ENCODE data around the gene DMP1. TPM values are rescaled to one million over a fixed set of nuclear protein-coding genes. Genes with fewer than 3 reads are reported as not detected.

Gene DMP1
- total RNA-seq, 4 donors from 2014 or later = not detected

DNA sequence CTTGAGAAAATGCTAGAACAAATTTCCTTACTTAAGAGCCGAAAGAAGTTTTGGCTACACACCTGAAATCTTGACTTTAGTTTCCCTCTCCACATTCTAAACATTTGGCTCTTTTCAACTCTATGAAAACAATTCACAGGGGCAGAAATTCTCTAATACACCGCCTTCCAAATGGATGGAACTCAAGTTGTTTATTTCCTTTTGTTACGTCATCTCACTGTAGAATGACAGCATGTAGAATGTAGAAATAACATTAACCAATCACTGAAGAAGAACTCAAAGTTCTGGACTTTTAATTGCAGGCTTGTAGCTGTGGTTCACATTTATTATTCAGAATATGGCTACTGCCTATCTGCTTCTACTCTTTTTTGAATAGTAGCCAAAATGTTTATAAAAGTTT is 1.9 kb downstream of the DMP1 start:
- Histone ChIP-seq H3K36me3 (no peaks in the 10 kb centered on the region), H3K4me1 (no peaks in the 10 kb centered on the region), H3K27me3 (no peaks in the 10 kb centered on the region), H3K27ac (replicated peaks in 1 of 4) (no peak overlapping the region), H3K4me3 (no peak overlapping the region), H3K9me3 (no peaks in the 10 kb centered on the region)
- TF ChIP-seq POLR2A (IDR thresholded peaks at IDR 0.05; ENCODE audit: low read depth) (no peak), EP300 (IDR thresholded peaks at IDR 0.05) (no peak), POLR2AphosphoS5 (IDR thresholded peaks at IDR 0.05) (no peak)
- TF ChIP-seq, protein P1, sequence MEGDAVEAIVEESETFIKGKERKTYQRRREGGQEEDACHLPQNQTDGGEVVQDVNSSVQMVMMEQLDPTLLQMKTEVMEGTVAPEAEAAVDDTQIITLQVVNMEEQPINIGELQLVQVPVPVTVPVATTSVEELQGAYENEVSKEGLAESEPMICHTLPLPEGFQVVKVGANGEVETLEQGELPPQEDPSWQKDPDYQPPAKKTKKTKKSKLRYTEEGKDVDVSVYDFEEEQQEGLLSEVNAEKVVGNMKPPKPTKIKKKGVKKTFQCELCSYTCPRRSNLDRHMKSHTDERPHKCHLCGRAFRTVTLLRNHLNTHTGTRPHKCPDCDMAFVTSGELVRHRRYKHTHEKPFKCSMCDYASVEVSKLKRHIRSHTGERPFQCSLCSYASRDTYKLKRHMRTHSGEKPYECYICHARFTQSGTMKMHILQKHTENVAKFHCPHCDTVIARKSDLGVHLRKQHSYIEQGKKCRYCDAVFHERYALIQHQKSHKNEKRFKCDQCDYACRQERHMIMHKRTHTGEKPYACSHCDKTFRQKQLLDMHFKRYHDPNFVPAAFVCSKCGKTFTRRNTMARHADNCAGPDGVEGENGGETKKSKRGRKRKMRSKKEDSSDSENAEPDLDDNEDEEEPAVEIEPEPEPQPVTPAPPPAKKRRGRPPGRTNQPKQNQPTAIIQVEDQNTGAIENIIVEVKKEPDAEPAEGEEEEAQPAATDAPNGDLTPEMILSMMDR (IDR thresholded peaks at IDR 0.05) = no peak
- DNase-seq (ENCODE audit: extremely low spot score) = no peak
- intact Hi-C loops (cut with DNase I) = no loop called here
- 66% methylated on average over 3 of the region's 3 CpGs for WGBS

DNA sequence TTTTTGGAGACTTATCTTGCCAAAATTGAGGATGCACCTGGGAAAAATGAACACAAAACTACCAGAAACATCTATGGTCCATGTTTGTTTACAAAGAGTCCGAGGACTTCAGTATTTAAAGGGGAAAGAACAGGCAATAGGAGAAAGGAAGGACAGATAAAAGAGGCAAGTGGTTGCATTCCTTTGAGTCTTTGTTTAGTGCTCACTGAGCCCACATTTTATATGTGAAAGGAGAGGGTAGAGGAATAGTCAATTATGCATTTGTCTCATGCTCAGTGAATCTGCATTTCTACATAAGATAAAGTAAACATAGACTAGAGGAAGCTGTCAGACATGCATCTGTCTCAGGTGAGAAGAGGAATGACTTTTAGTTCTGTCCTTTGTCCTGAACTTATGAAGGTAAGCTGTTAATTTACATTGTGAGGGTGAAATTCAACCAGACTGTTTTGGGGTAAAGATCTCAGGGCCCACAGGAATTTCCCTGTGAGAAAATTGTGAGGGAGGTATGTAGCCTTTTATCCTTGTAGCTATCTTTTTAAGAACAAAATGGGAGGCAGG is 4.5 kb downstream of the DMP1 start:
- TF ChIP-seq POLR2AphosphoS5 (IDR thresholded peaks at IDR 0.05) (no peak), POLR2A (IDR thresholded peaks at IDR 0.05; ENCODE audit: low read depth) (no peak), EP300 (IDR thresholded peaks at IDR 0.05) (no peak)
- TF ChIP-seq, protein P1 (IDR thresholded peaks at IDR 0.05) = no peak
- intact Hi-C loops (cut with DNase I) = no loop called here
- Histone ChIP-seq H3K36me3 (no peaks in the 10 kb centered on the region), H3K4me1 (peaks cover 4 to 12% (median 5%) of the 10 kb centered on the region in 4 donors), H3K27me3 (no peaks in the 10 kb centered on the region), H3K9me3 (no peaks in the 10 kb centered on the region), H3K27ac (replicated peaks in 1 of 4) (no peak overlapping the region), H3K4me3 (no peak overlapping the region)
- no peak for DNase-seq (ENCODE audit: extremely low spot score)
- WGBS = 60% methylated on average over 1 of the region's 1 CpG

DNA sequence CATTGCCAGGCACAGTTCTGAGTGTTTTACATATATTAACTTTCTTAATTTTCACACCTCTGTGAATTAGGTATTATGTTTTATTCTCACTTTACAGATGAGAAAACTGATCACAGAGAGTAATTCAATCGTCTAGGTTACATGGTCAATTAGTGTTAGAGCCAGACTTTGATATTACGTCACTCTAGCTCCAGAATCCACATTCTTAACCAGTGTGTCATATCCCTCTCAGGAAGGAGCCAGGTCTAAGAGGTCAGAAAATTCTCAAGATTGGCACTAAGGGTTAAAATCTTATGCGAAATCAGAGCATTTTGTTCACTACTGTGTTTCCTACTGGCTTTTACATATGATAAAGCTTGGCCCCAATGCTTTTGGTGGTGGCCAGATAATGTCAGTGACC is 7.4 kb downstream of the DMP1 start:
- no peak overlapping the region for H3K4me3 ChIP-seq
- H3K4me1 ChIP-seq = peaks cover 4 to 16% (median 9%) of the 10 kb centered on the region in 4 donors
- 75% methylated on average over 3 of the region's 3 CpGs for WGBS
- H3K27ac ChIP-seq (replicated peaks in 1 of 4) = no peak overlapping the region
- intact Hi-C loops (cut with DNase I) = no loop called here
- H3K9me3 ChIP-seq = no peaks in the 10 kb centered on the region
- no peak for DNase-seq (ENCODE audit: extremely low spot score)
- TF ChIP-seq EP300 (IDR thresholded peaks at IDR 0.05) (no peak), POLR2A (IDR thresholded peaks at IDR 0.05; ENCODE audit: low read depth) (no peak), POLR2AphosphoS5 (IDR thresholded peaks at IDR 0.05) (no peak)
- TF ChIP-seq, protein P1 (IDR thresholded peaks at IDR 0.05) = no peak
- H3K36me3 ChIP-seq = no peaks in the 10 kb centered on the region
- no peaks in the 10 kb centered on the region for H3K27me3 ChIP-seq

DNA sequence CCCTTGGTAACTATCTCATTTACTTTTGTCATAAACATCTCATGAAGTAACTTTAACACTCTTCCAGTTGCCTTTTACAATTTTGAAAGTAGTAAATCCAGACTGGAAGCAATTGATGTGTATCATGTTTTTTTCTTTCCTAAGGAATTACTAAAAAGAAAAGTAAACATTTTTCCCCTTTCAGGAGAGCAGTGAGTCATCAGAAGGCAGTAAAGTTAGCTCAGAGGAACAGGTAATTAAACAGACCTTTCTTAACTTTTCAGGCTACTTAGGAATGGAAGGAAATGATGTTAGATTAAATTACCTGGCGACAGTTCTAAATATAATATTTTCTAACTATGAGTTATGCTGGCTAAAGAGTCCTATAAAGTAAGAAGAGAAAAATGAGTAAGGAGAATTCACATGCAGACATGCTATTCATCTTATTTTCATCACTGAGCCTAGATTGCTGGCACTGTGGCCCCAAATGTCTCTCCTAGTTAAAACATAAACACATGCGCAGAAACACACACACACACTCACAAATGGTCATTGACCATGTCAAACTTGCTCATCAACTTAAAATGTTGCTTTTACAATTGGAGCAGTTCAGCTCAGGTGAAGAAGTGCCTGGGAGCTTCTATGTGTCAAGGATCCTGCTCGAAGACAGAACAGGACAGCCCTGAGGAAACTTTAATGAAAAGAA is 9.3 kb downstream of the DMP1 start:
- TF ChIP-seq POLR2AphosphoS5 (IDR thresholded peaks at IDR 0.05) = no peak
- no peak for TF ChIP-seq POLR2A (IDR thresholded peaks at IDR 0.05; ENCODE audit: low read depth)
- no peak for TF ChIP-seq EP300 (IDR thresholded peaks at IDR 0.05)
- TF ChIP-seq, protein P1 (IDR thresholded peaks at IDR 0.05) = no peak
- no peak overlapping the region for H3K27ac ChIP-seq (replicated peaks in 1 of 4)
- H3K4me3 ChIP-seq = no peak overlapping the region
- 32% methylated on average over 3 of the region's 3 CpGs for WGBS
- H3K36me3 ChIP-seq = no peaks in the 10 kb centered on the region
- no peaks in the 10 kb centered on the region for H3K9me3 ChIP-seq
- no peaks in the 10 kb centered on the region for H3K27me3 ChIP-seq
- intact Hi-C loops (cut with DNase I) = no loop called here
- H3K4me1 ChIP-seq = peaks cover 4 to 16% (median 9%) of the 10 kb centered on the region in 4 donors
- no peak for DNase-seq (ENCODE audit: extremely low spot score)
